Vagina (tissue), 2 donors: Measurements from ENCODE around the gene ASAP3.

Source experiments
- CTCF ChIP-seq, 3 experiments: fragments of 450-650 bp in 2 of 3; fragments of 200-600 bp in 1 of 3; sonication (generic) in 1 of 3; IDR thresholded peaks; one replicate each; pipeline ENCODE4 v1.5.1; 2017 to 2019; ENCODE audit warnings: antibody characterized with exemption in 3 of 3, mild to moderate bottlenecking in 2 of 3, moderate library complexity in 2 of 3
- POLR2A ChIP-seq, 2 donors: fragments of 450-650 bp; IDR thresholded peaks; one replicate each; pipeline ENCODE4 v1.6.1; 2017; ENCODE audit warnings: antibody characterized with exemption in 2 of 2, mild to moderate bottlenecking in 2 of 2, moderate library complexity in 2 of 2
- POLR2AphosphoS5 ChIP-seq, 2 donors: sonication (generic); formaldehyde crosslinking; IDR thresholded peaks; one replicate each; pipeline ENCODE4 v1.9.0; 2017; ENCODE audit warnings: antibody characterized with exemption in 2 of 2, mild to moderate bottlenecking in 2 of 2, low read depth in 1 of 2; ENCODE audit not compliant: insufficient read depth in 1 of 2

- no peak for TF ChIP-seq CTCF (IDR thresholded peaks at IDR 0.05)
- TF ChIP-seq POLR2A (IDR thresholded peaks at IDR 0.05): no peak
- no peak for TF ChIP-seq POLR2AphosphoS5 (IDR thresholded peaks at IDR 0.05; ENCODE audit: insufficient read depth in 1 of 2, low read depth in 1 of 2)
Measured at GRCh38 chr1:23466423-23466989, 17.5 kb downstream of the ASAP3 start.
